Endothelial cell (in vitro differentiated cells): ENCODE measurements around the gene ALDH1A3. TPM values are rescaled to one million over a fixed set of nuclear protein-coding genes. Genes with fewer than 3 reads are reported as not detected.
"Not testable (repeated sequence)": the region's sequence is repeated elsewhere in the genome, so short reads cannot be mapped to it uniquely, and the experiment has no call there.

Experiments used
- DNase-seq: peaks from one replicate; pipeline ENCODE4 v3.0.0; 2021; ENCODE audit warnings: low spot score
- H3K27ac Mint-ChIP-seq: one replicate; pipeline ENCODE4 v1.8.0; 2021; ENCODE audit warnings: mixed read lengths, inconsistent platforms; ENCODE audit not compliant: unreplicated experiment
- H3K27me3 Mint-ChIP-seq: one replicate; pipeline ENCODE4 v1.8.0; 2021; ENCODE audit warnings: mild to moderate bottlenecking, moderate library complexity, mixed read lengths, inconsistent platforms; ENCODE audit not compliant: unreplicated experiment
- H3K36me3 Mint-ChIP-seq: one replicate; pipeline ENCODE4 v1.8.0; 2021; ENCODE audit warnings: mild to moderate bottlenecking, low read depth, mixed read lengths, inconsistent platforms; ENCODE audit not compliant: unreplicated experiment
- H3K4me1 Mint-ChIP-seq: one replicate; pipeline ENCODE4 v1.8.0; 2021; ENCODE audit warnings: mild to moderate bottlenecking, mixed read lengths, inconsistent platforms; ENCODE audit not compliant: unreplicated experiment
- H3K4me3 Mint-ChIP-seq: one replicate; pipeline ENCODE4 v1.8.0; 2021; ENCODE audit warnings: mild to moderate bottlenecking, mixed read lengths, inconsistent platforms; ENCODE audit not compliant: unreplicated experiment
- H3K9me3 Mint-ChIP-seq: one replicate; pipeline ENCODE4 v1.8.0; 2021; ENCODE audit warnings: mixed read lengths, inconsistent platforms; ENCODE audit not compliant: unreplicated experiment
- total RNA-seq: library from RNA; stranded (reverse); fragmentation: NEBNext Ultra II Directional; extraction: Animal tissue kit (Norgen Biotek cat#: 25700); gene quantifications from one replicate; pipeline ENCODE4 v1.2.1, GENCODE V29; 2021; ENCODE audit not compliant: unreplicated experiment
- TF ChIP-seq, protein P1 (sequence below): fragments of 200-600 bp; sonication (generic); IDR thresholded peaks from one replicate; pipeline ENCODE4 v1.5.0; 2021; ENCODE audit warnings: antibody characterized with exemption; ENCODE audit not compliant: unreplicated experiment

Gene ALDH1A3
- total RNA-seq, 1 donor from 2014 or later: 13.9 TPM

DNA sequence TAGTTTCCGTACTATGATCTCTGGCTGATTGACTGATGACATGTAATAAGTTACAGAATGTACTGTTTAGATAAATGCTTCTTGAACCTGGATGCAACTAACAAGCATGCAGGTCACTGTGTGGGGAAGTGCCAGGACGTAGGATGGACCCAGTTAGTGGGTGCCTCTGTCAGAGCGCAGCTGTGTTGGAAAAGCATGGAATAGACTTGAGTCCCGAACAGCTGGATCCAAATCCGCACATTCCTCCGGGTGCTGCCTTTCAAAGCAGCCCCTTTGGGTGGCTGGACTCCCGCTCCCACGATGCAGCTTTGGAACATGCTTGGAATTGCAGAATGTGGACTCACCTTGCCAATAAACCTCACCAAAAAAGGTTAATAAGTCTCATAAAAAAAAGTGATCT is 35.5 kb upstream of the ALDH1A3 start:
- Mint-ChIP-seq H3K4me3 (no peak overlapping the region), H3K27ac (no peak overlapping the region), H3K27me3 (peaks cover 1% of the 10 kb centered on the region), H3K9me3 (no peaks in the 10 kb centered on the region), H3K36me3 (no peaks in the 10 kb centered on the region), H3K4me1 (no peaks in the 10 kb centered on the region)
- TF ChIP-seq, protein P1, sequence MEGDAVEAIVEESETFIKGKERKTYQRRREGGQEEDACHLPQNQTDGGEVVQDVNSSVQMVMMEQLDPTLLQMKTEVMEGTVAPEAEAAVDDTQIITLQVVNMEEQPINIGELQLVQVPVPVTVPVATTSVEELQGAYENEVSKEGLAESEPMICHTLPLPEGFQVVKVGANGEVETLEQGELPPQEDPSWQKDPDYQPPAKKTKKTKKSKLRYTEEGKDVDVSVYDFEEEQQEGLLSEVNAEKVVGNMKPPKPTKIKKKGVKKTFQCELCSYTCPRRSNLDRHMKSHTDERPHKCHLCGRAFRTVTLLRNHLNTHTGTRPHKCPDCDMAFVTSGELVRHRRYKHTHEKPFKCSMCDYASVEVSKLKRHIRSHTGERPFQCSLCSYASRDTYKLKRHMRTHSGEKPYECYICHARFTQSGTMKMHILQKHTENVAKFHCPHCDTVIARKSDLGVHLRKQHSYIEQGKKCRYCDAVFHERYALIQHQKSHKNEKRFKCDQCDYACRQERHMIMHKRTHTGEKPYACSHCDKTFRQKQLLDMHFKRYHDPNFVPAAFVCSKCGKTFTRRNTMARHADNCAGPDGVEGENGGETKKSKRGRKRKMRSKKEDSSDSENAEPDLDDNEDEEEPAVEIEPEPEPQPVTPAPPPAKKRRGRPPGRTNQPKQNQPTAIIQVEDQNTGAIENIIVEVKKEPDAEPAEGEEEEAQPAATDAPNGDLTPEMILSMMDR: no peak
- DNase-seq: no peak

DNA sequence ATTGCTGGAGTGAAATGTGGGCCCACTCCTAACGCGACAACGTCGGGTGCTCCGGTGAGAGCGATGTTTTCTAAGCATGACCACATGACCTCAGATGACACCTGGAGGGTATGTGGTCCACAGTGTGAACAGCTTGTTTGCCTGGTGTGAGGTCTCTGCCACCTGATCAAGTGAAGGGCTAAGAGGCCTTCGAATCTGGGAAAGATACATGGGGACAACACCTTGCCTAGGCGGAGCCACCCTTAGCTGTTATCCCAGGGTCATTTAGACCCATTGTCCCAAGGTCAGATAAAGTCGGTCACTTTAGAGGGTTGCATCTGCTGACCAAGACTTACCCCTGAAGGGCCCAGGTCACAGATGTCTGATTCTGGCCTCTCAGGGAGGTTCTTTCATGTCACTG is 34.9 kb upstream of the ALDH1A3 start:
- Mint-ChIP-seq H3K36me3 (no peaks in the 10 kb centered on the region), H3K4me1 (no peaks in the 10 kb centered on the region), H3K27me3 (peaks cover 1% of the 10 kb centered on the region), H3K9me3 (no peaks in the 10 kb centered on the region), H3K4me3 (no peak overlapping the region), H3K27ac (no peak overlapping the region)
- TF ChIP-seq, protein P1: no peak
- no peak for DNase-seq

DNA sequence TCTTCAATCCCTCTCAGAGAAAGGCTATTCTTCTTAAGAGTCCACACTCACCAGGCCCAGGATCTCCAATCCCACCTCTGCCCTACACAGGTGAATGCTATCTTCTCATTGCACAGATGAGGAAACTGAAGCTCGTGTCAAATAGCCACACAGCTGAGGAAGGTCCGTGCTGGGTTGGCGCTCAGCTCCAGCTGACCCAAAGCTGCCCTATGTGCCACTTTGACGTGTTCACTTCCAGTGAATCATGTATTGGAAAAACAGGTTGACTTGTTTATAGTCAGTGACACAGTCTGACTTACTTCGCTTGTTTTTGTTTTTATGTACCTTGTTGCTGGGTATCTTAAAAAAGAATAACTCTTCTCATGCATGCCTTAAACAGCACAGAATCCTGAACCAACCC is 32.4 kb upstream of the ALDH1A3 start:
- no peak for DNase-seq
- Mint-ChIP-seq H3K4me1 (peaks cover 2% of the 10 kb centered on the region), H3K9me3 (no peaks in the 10 kb centered on the region), H3K27ac (no peak overlapping the region), H3K36me3 (no peaks in the 10 kb centered on the region), H3K27me3 (peaks cover 6% of the 10 kb centered on the region), H3K4me3 (no peak overlapping the region)
- TF ChIP-seq, protein P1: no peak

DNA sequence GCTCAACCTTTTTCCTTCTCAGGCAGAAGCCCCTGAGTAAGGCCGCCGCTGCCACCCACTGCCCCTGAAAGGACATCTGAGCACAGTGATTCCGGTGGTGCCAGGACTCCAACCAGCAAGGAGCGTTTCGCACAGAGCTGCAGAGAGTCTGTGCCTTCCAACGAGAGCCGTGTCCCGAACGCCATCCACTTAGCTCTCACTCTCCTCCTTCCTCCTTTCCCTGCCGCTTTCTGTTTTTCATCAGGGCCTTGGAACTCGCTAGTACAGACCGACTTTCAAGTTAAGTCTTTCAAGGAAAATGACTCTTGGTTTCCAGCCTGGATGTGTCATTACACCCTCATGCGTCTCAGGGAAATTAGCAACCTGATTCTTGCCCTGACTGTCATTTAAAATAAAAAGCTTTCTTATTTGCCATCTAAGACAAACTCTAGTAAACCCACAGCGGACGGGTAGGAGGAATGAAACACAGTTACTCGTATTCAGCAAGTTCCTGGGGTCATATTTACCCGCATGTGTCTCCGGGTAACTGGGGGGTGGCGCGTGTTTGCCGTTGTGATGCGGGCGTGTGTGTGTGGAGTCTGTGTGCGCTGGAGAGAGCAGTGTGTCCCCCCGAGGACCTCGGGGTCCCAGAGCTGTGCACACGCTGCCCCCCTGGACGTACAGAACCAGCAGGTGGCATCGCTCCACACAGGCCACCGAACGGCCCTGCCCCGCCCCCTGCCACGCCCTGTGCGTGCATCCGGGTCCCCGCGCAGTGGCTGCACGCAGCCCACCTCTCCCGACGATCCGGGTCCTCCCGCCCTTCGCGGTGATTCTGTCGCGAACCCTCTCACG is 30.4 kb upstream of the ALDH1A3 start:
- H3K4me1 Mint-ChIP-seq: peaks cover 2% of the 10 kb centered on the region
- peaks cover 6% of the 10 kb centered on the region for H3K27me3 Mint-ChIP-seq
- H3K36me3 Mint-ChIP-seq: no peaks in the 10 kb centered on the region
- no peaks in the 10 kb centered on the region for H3K9me3 Mint-ChIP-seq
- peak; percentile 15 for DNase-seq
- H3K27ac Mint-ChIP-seq: no peak overlapping the region
- H3K4me3 Mint-ChIP-seq: peak overlapping the region; percentile 51
- TF ChIP-seq, protein P1: no peak

DNA sequence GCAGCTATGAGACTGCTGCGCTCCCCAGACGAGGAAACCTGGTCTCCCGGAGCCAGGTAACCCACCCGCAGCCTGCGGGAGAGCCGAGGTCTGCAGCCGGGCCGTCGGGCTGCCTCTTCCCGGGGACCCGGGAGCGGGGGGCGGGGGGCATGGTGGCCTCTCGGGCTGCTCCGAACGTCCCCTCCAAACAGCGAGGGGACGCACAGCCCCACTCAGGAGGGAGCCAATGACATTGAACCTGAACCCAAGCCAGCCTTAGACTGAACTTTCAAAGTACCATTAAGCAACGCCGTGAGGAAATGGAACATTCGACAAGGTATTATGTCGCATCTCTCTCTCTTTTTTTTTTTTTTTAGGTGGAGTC is 29.8 kb upstream of the ALDH1A3 start:
- peaks cover 6% of the 10 kb centered on the region for H3K27me3 Mint-ChIP-seq
- no peaks in the 10 kb centered on the region for H3K36me3 Mint-ChIP-seq
- H3K27ac Mint-ChIP-seq: no peak overlapping the region
- H3K9me3 Mint-ChIP-seq: no peaks in the 10 kb centered on the region
- no peak overlapping the region for H3K4me3 Mint-ChIP-seq
- DNase-seq: no peak
- TF ChIP-seq, protein P1: no peak
- peaks cover 2% of the 10 kb centered on the region for H3K4me1 Mint-ChIP-seq

DNA sequence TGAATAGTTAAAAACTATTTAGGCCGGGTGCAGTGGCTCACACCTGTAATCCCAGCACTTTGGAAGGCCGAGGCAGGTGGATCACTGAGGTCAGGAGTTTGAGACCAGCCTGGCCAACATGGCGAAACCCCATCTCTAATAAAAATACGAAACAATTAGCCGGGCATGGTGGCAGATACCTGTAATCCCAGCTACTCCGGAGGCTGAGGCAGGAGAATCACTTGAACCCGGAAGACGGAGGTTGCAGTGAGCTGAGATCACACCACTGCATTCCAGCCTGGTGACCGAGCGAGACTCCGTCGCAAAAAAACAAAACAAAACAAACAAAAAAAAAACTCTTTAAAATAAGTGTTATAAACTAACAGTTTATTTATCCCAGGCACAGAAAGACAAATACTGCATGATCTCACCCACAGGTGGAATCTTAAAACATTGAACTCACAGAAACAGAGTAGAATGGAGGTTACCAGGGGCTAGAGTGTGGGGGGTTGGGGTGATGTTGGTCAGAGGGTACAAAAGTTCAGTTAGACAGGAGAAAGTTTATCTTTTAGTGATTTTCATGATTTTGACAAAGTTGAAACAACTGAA is 28.1 kb upstream of the ALDH1A3 start:
- H3K36me3 Mint-ChIP-seq, DNase-seq, H3K27me3 Mint-ChIP-seq, H3K4me1 Mint-ChIP-seq, H3K9me3 Mint-ChIP-seq, H3K4me3 Mint-ChIP-seq, H3K27ac Mint-ChIP-seq: not testable (repeated sequence)
